Astrocyte of the spinal cord (primary cell): ENCODE data around the gene SPTLC3.
A peak's percentile ranks its signal among the peaks of the same experiment; 100 is the strongest.

Experiments used
- DNase-seq: peaks from one replicate; pipeline ENCODE4 v3.0.0; 2011; ENCODE audit warnings: low read depth, low spot score
- H3K4me3 ChIP-seq: 2 replicates; pipeline ENCODE4 v1.5.1; 2011; ENCODE audit warnings: low read depth, mild to moderate bottlenecking, low read length, moderate library complexity
- CTCF ChIP-seq: IDR thresholded peaks from 2 replicates; pipeline ENCODE4 v1.5.1; 2012; ENCODE audit warnings: low read depth, mild to moderate bottlenecking, low read length, inconsistent platforms
- in situ Hi-C: cut with HindIII; loops from 2 replicates; pipeline ENCODE4 v1.10.0; 2017; ENCODE audit warnings: low sequenced_read_pairs

Gene SPTLC3

GRCh38 chr20:13119583-13119982 is 110.8 kb downstream of the SPTLC3 start:
- in situ Hi-C loops: no loop called here
- H3K4me3 ChIP-seq: no peak overlapping the region
- peak; percentile 89 for TF ChIP-seq CTCF
- DNase-seq: peak; percentile 66

- TF ChIP-seq CTCF: no peak
- in situ Hi-C loops: no loop called here
- H3K4me3 ChIP-seq: no peak overlapping the region
- DNase-seq: no peak
These were observed 111.7 kb downstream of the SPTLC3 start for GRCh38 chr20:13120471-13120870.

- no peak for TF ChIP-seq CTCF
- H3K4me3 ChIP-seq: no peak overlapping the region
- in situ Hi-C loops: no loop called here
- no peak for DNase-seq
These were observed 113.2 kb downstream of the SPTLC3 start for GRCh38 chr20:13121840-13122515.

- no peak for DNase-seq
- in situ Hi-C loops: no loop called here
- H3K4me3 ChIP-seq: no peak overlapping the region
- no peak for TF ChIP-seq CTCF
These were observed 116.7 kb downstream of the SPTLC3 start for GRCh38 chr20:13125486-13125885.

- TF ChIP-seq CTCF: no peak
- no peak for DNase-seq
- H3K4me3 ChIP-seq: no peak overlapping the region
- in situ Hi-C loops: no loop called here
These were observed 119.4 kb downstream of the SPTLC3 start for GRCh38 chr20:13128173-13128572.

- no peak for TF ChIP-seq CTCF
- in situ Hi-C loops: no loop called here
- no peak overlapping the region for H3K4me3 ChIP-seq
- no peak for DNase-seq
These were observed 121.4 kb downstream of the SPTLC3 start for GRCh38 chr20:13130061-13130706.
